HCT116 (cell line): Measurements from ENCODE around the gene SNTN. TPM values are rescaled to one million over a fixed set of nuclear protein-coding genes. Genes with fewer than 3 reads are reported as not detected.

ENCODE experiments used
- ATAC-seq: fragments of 200-7000 bp; cut with Tn5 transposase; 2 replicates; pipeline ENCODE4 v1.9.1; 2020; ENCODE audit warnings: mild to moderate bottlenecking, moderate library complexity
- BruUV-seq: library from RNA; stranded (reverse); fragments of 400-500 nt; replicated peaks from 2 replicates; lab custom pipeline; 2021; lab: Mats Ljungman, UMichigan
- CTCF ChIA-PET: fragments of 300-600 bp; sonication (Branson Sonifier 250); formaldehyde crosslinking; loops from one replicate; lab custom pipeline; 2021; ENCODE audit warnings: antibody characterized with exemption; lab: Charles Lee
- POLR2A ChIA-PET: fragments of 300-600, 350-600 bp; sonication (Branson Sonifier 250); formaldehyde crosslinking; loops from one replicate; lab custom pipeline; 2021; ENCODE audit warnings: antibody characterized with exemption; lab: Charles Lee
- RAD21 ChIA-PET, 2 experiments: fragments of 300-600 bp; sonication (Branson Sonifier 250); formaldehyde crosslinking; loops; one replicate each; lab custom pipeline; 2023; ENCODE audit warnings: low total read pairs in 2 of 2; ENCODE audit not compliant: uncharacterized antibody in 2 of 2, unreplicated experiment in 2 of 2, low non-redundant PET in 1 of 2; lab: Charles Lee
- DNase-seq: peaks from one replicate; pipeline ENCODE4 v3.0.0-alpha.2; 2010; ENCODE audit warnings: low read depth, low spot score
- H2AFZ ChIP-seq: fragments of 200-600 bp; shearing (Covaris generic), sonication (generic); 2 replicates; pipeline ENCODE4 v1.6.1; 2017; ENCODE audit warnings: low read depth, mixed run types, mixed read lengths, antibody characterized with exemption, low read length; ENCODE audit not compliant: poor library complexity, severe bottlenecking
- H3K27ac ChIP-seq: 2 replicates; pipeline ENCODE4 v1.5.1; 2012; ENCODE audit warnings: low read depth, low read length
- H3K27me3 ChIP-seq: fragments of 200-600 bp; sonication (generic); 2 replicates; pipeline ENCODE4 v1.6.1; 2016; ENCODE audit warnings: mixed run types, low read length, mixed read lengths; ENCODE audit not compliant: insufficient read depth
- H3K36me3 ChIP-seq, 2 experiments: fragments of 200-500 bp in 1 of 2; fragments of 200-600 bp in 1 of 2; sonication (Bioruptor generic) in 1 of 2; sonication (generic) in 1 of 2; 2 replicates each; pipeline versions ENCODE4 v1.5.1 to v1.6.1; 2014 to 2016; ENCODE audit warnings: low read length in 2 of 2, inconsistent platforms in 1 of 2, mixed read lengths in 1 of 2, mixed run types in 1 of 2; ENCODE audit not compliant: insufficient read depth in 2 of 2, control insufficient read depth in 1 of 2
- H3K4me1 ChIP-seq, 2 experiments: fragments of 200-600 bp in 1 of 2; sonication (generic) in 1 of 2; 2 replicates each; pipeline versions ENCODE4 v1.5.1 to v1.6.1; 2012 to 2017; ENCODE audit warnings: low read length in 2 of 2, inconsistent platforms in 1 of 2, mild to moderate bottlenecking in 1 of 2, mixed read lengths in 1 of 2, mixed run types in 1 of 2, moderate library complexity in 1 of 2; ENCODE audit not compliant: insufficient read depth in 2 of 2, control insufficient read depth in 1 of 2
- H3K4me2 ChIP-seq: fragments of 200-600 bp; sonication (generic); 2 replicates; pipeline ENCODE4 v1.6.1; 2017; ENCODE audit warnings: mixed run types, low read length, mixed read lengths
- H3K4me3 ChIP-seq, 2 experiments: fragments of 200-600 bp in 1 of 2; sonication (generic) in 1 of 2; replicated peaks in 1 of 2; 2 replicates each; pipeline ENCODE4 v1.5.1; 2011 to 2016; ENCODE audit warnings: low read length in 2 of 2, control low read depth in 1 of 2, low read depth in 1 of 2, mild to moderate bottlenecking in 1 of 2, mixed read lengths in 1 of 2, mixed run types in 1 of 2
- H3K79me2 ChIP-seq: fragments of 200-600 bp; sonication (generic); 2 replicates; pipeline ENCODE4 v1.6.1; 2017; ENCODE audit warnings: mild to moderate bottlenecking, mixed run types, low read length, moderate library complexity, mixed read lengths; ENCODE audit not compliant: insufficient read depth
- H3K9ac ChIP-seq: fragments of 200-600 bp; sonication (generic); 2 replicates; pipeline ENCODE4 v1.6.1; 2016; ENCODE audit warnings: low read length, mixed read lengths
- H3K9me2 ChIP-seq: fragments of 200-600 bp; sonication (generic), shearing (Covaris generic); 2 replicates; pipeline ENCODE4 v1.6.1; 2017; ENCODE audit warnings: mixed run types, mild to moderate bottlenecking, moderate library complexity; ENCODE audit not compliant: insufficient read depth
- H3K9me3 ChIP-seq, 2 experiments: fragments of 200-500 bp in 1 of 2; fragments of 200-600 bp in 1 of 2; sonication (Bioruptor generic) in 1 of 2; sonication (generic) in 1 of 2; 2 replicates each; pipeline ENCODE4 v1.6.1; 2014 to 2017; ENCODE audit warnings: low read length in 2 of 2, mixed read lengths in 2 of 2, inconsistent platforms in 1 of 2, low read depth in 1 of 2, mild to moderate bottlenecking in 1 of 2, mixed run types in 1 of 2, moderate library complexity in 1 of 2; ENCODE audit not compliant: control insufficient read depth in 1 of 2, insufficient read depth in 1 of 2
- H4K20me1 ChIP-seq: fragments of 200-600 bp; sonication (generic), shearing (Covaris generic); 2 replicates; pipeline ENCODE4 v1.6.1; 2017; ENCODE audit warnings: mixed run types, mild to moderate bottlenecking, moderate library complexity; ENCODE audit not compliant: insufficient read depth
- CTCF ChIP-seq, 3 experiments: fragments of 200-600 bp in 1 of 3; sonication (generic) in 1 of 3; IDR thresholded peaks in 2 of 3; conservative IDR thresholded peaks in 1 of 3; 2 replicates each; pipeline ENCODE4 v1.5.1; 2012 to 2017; ENCODE audit warnings: low read depth in 2 of 3, low read length in 2 of 3, antibody characterized with exemption in 1 of 3, borderline replicate concordance in 1 of 3, control low read depth in 1 of 3, mild to moderate bottlenecking in 1 of 3, mixed read lengths in 1 of 3, mixed run types in 1 of 3, moderate library complexity in 1 of 3; ENCODE audit not compliant: insufficient read depth in 1 of 3
- EZH2phosphoT487 ChIP-seq: fragments of 200-600 bp; IDR thresholded peaks from 2 replicates; pipeline ENCODE4 v1.6.1; 2018; ENCODE audit warnings: antibody characterized with exemption, borderline replicate concordance
- FOSL1 ChIP-seq: IDR thresholded peaks from 2 replicates; pipeline ENCODE4 v1.6.1; 2012; ENCODE audit warnings: low read depth
- POLR2A ChIP-seq: IDR thresholded peaks from 2 replicates; pipeline ENCODE4 v1.7.0; 2011; ENCODE audit warnings: borderline replicate concordance; ENCODE audit not compliant: insufficient read depth, insufficient read length; ENCODE audit errors: extremely low read depth
- SRF ChIP-seq: IDR thresholded peaks from 2 replicates; pipeline ENCODE4 v1.6.1; 2012; ENCODE audit warnings: low read depth
- intact Hi-C: fragments of 100-400 bp; cut with micrococcal nuclease; formaldehyde crosslinking; loops from 2 replicates; pipeline ENCODE4 v1.10.0; 2022
- total RNA-seq: library from RNA; stranded (reverse); gene quantifications from one replicate; pipeline ENCODE4 v1.2.1, GENCODE V29; 2021; ENCODE audit not compliant: unreplicated experiment

The SNTN gene
- total RNA-seq, 1 experiment from 2014 or later = not detected

- Histone ChIP-seq H3K9me3 (no peaks in the 10 kb centered on the region), H3K4me1 (no peaks in the 10 kb centered on the region), H3K4me2 (no peak overlapping the region), H3K27me3 (peaks cover 25% of the 10 kb centered on the region; the same call in 1 of the 2 replicates), H3K36me3 (no peaks in the 10 kb centered on the region), H4K20me1 (no peaks in the 10 kb centered on the region), H3K9ac (no peak overlapping the region), H3K4me3 (no peak overlapping the region), H2AFZ (no peak overlapping the region), H3K9me2 (no peaks in the 10 kb centered on the region), H3K27ac (no peak overlapping the region), H3K79me2 (no peaks in the 10 kb centered on the region)
- ChIA-PET POLR2A (no interaction called here), CTCF (no interaction called here), RAD21 (no interaction called here)
- no peak for ATAC-seq
- intact Hi-C loops = no loop called here
- TF ChIP-seq POLR2A (no peak), CTCF (IDR thresholded peaks at IDR 0.05 in 2 of 3, conservative IDR thresholded peaks at IDR 0.05 in 1 of 3; ENCODE audit: borderline replicate concordance in 1 of 3, insufficient read depth in 1 of 3, low read depth in 2 of 3, low read length in 2 of 3) (no peak)
- no peak for DNase-seq
- no TSS peak for BruUV-seq
These were observed 18.1 kb downstream of the SNTN start for GRCh38 chr3:63670544-63670943.

- RAD21 ChIA-PET = no interaction called here
- no peak for ATAC-seq
- no peak overlapping the region for H2AFZ ChIP-seq
These were observed 20.6 kb downstream of the SNTN start for GRCh38 chr3:63673111-63673510.

More at GRCh38 chr3:63673111-63673510, 20.6 kb downstream of the SNTN start:
- no peak overlapping the region for H3K4me3 ChIP-seq
- BruUV-seq = no TSS peak
- H3K9ac ChIP-seq = no peak overlapping the region
- ChIA-PET POLR2A (no interaction called here), CTCF (no interaction called here)
- intact Hi-C loops = no loop called here
- peaks cover 25% of the 10 kb centered on the region; the same call in 1 of the 2 replicates for H3K27me3 ChIP-seq
- no peak overlapping the region for H3K4me2 ChIP-seq
- no peak overlapping the region for H3K27ac ChIP-seq
- TF ChIP-seq CTCF (IDR thresholded peaks at IDR 0.05 in 2 of 3, conservative IDR thresholded peaks at IDR 0.05 in 1 of 3; ENCODE audit: borderline replicate concordance in 1 of 3, insufficient read depth in 1 of 3, low read depth in 2 of 3, low read length in 2 of 3) = no peak
- TF ChIP-seq SRF = no peak
- no peak for TF ChIP-seq EZH2phosphoT487
- no peak for TF ChIP-seq FOSL1
- no peaks in the 10 kb centered on the region for H3K4me1 ChIP-seq
- DNase-seq = no peak
- no peaks in the 10 kb centered on the region for H3K79me2 ChIP-seq
- no peaks in the 10 kb centered on the region for H3K36me3 ChIP-seq
- no peaks in the 10 kb centered on the region for H3K9me2 ChIP-seq
- no peaks in the 10 kb centered on the region for H4K20me1 ChIP-seq
- no peaks in the 10 kb centered on the region for H3K9me3 ChIP-seq
